Skeletal muscle tissue (tissue), 4 donors: ENCODE measurements around the gene FCRLA. TPM values are rescaled to one million over a fixed set of nuclear protein-coding genes. Genes with fewer than 3 reads are reported as not detected.

Experiments used
- H3K27ac ChIP-seq: one replicate; pipeline ENCODE4 v1.7.0; 2013; ENCODE audit warnings: mild to moderate bottlenecking, low read depth, low read length, inconsistent platforms
- H3K27me3 ChIP-seq, 3 donors: one replicate each; pipeline ENCODE4 v1.7.0; 2013; ENCODE audit warnings: low read length in 3 of 3; ENCODE audit not compliant: control insufficient read depth in 3 of 3, insufficient read depth in 3 of 3
- H3K36me3 ChIP-seq, 3 donors: one replicate each; pipeline ENCODE4 v1.7.0; 2013; ENCODE audit warnings: low read length in 3 of 3; ENCODE audit not compliant: control insufficient read depth in 3 of 3, insufficient read depth in 3 of 3
- H3K4me1 ChIP-seq, 3 donors: one replicate each; pipeline ENCODE4 v1.7.0; 2013; ENCODE audit warnings: low read length in 3 of 3, mild to moderate bottlenecking in 3 of 3; ENCODE audit not compliant: control insufficient read depth in 3 of 3, insufficient read depth in 3 of 3
- H3K4me3 ChIP-seq, 3 donors: one replicate each; pipeline ENCODE4 v1.7.0; 2013; ENCODE audit warnings: low read length in 3 of 3
- H3K9ac ChIP-seq, 3 donors: one replicate each; pipeline ENCODE4 v1.7.0; 2013; ENCODE audit warnings: low read length in 3 of 3, mild to moderate bottlenecking in 3 of 3, moderate library complexity in 2 of 3, low read depth in 1 of 3
- H3K9me3 ChIP-seq, 3 donors: one replicate each; pipeline ENCODE4 v1.7.0; 2013; ENCODE audit warnings: low read length in 3 of 3; ENCODE audit not compliant: control insufficient read depth in 3 of 3
- total RNA-seq: library from RNA; depleted of rRNA; stranded (reverse); fragments of >200 nt; gene quantifications from one replicate; pipeline ENCODE4 v1.2.3, GENCODE V29; 2014
- donor health status: Osteomylitis.

Gene FCRLA
- total RNA-seq, 1 donor from 2014 or later, result 1.0 TPM

DNA sequence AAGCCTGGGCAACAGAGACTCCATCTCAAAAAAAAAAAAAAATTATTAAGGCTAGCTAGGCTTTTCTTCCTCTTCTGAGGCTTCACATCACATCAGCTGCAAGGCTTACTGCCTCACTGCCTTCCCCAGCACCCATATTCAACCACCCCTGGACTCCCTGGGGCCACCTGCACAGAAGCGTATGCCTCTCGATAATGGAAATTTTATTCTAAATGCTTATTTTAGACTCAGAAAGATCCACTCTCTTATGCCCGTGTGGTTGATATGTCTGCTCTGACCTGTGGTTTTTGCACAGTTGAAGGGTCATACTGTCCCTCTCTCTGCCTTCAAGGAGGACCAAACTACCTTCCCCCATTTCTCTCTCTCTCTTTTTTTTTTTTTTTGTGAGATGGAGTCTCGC lies 1.5 kb upstream of the FCRLA start:
- no peaks in the 10 kb centered on the region for H3K36me3 ChIP-seq
- H3K9ac ChIP-seq, result no peak overlapping the region
- peaks cover 0 to 18% (median 7%) of the 10 kb centered on the region in 3 donors for H3K4me1 ChIP-seq
- no peak overlapping the region for H3K27ac ChIP-seq
- H3K27me3 ChIP-seq, result no peaks in the 10 kb centered on the region
- no peaks in the 10 kb centered on the region for H3K9me3 ChIP-seq
- H3K4me3 ChIP-seq, result no peak overlapping the region

DNA sequence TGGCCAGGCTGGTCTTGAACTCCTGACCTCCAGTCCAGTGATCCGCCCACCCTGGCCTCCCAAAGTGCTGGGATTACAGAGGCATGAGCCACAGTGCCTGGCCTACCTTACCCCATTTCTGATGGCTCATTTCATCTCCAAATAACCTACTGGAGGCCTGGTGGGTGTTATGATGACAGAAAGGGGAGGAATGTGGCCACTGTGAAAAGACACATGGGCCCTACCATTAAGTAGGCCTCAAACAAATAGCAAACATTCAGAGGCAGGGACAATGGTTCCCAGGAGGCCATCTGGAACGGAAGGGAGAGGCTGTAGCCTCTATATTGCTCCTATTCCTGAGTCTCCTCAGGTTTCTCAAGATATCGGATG lies 932 bp upstream of the FCRLA start:
- Histone ChIP-seq H3K36me3 (no peaks in the 10 kb centered on the region), H3K4me3 (no peak overlapping the region), H3K9me3 (no peaks in the 10 kb centered on the region), H3K27ac (peak overlapping the region; percentile 66), H3K27me3 (no peaks in the 10 kb centered on the region), H3K4me1 (peaks cover 0 to 18% (median 7%) of the 10 kb centered on the region in 3 donors), H3K9ac (no peak overlapping the region)

DNA sequence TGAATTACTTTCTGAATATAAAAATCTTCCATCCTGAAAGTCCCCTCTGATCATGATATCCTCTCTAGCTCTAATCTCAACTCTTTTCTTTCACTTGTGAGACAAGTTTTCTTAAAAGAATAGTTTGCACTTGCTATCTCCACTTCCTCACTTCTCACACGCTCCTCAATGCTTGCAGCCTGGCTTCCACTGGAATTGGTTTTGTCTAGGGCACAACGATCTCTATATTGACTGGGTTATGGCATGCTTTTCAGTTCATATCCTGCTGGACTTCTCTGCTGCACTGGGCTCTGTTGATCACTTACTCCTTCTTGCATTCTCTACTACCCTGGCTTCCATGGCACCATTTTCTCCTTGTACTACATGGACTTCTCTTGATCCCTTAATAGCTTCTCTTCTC lies 474 bp downstream of the FCRLA start:
- Histone ChIP-seq H3K27ac (no peak overlapping the region), H3K9ac (no peak overlapping the region)

GRCh38 chr1:161709373-161709772 lies 2.3 kb downstream of the FCRLA start:
- Histone ChIP-seq H3K9ac (no peak overlapping the region), H3K4me3 (no peak overlapping the region), H3K36me3 (no peaks in the 10 kb centered on the region), H3K9me3 (no peaks in the 10 kb centered on the region), H3K4me1 (peaks cover 0 to 18% (median 7%) of the 10 kb centered on the region in 3 donors), H3K27ac (no peak overlapping the region), H3K27me3 (peaks cover 0 to 3% (median 0%) of the 10 kb centered on the region in 3 donors)

More for the DNA sequence above, 474 bp downstream of the FCRLA start:
- H3K27me3 ChIP-seq, result peaks cover 0 to 3% (median 0%) of the 10 kb centered on the region in 3 donors
- no peaks in the 10 kb centered on the region for H3K36me3 ChIP-seq
- no peaks in the 10 kb centered on the region for H3K9me3 ChIP-seq
- H3K4me3 ChIP-seq, result no peak overlapping the region
- H3K4me1 ChIP-seq, result peaks cover 0 to 18% (median 7%) of the 10 kb centered on the region in 3 donors

- Histone ChIP-seq H3K36me3 (no peaks in the 10 kb centered on the region), H3K27me3 (peaks cover 0 to 3% (median 0%) of the 10 kb centered on the region in 3 donors), H3K27ac (no peak overlapping the region), H3K9ac (no peak overlapping the region), H3K9me3 (no peaks in the 10 kb centered on the region), H3K4me3 (no peak overlapping the region), H3K4me1 (peaks cover 0 to 18% (median 7%) of the 10 kb centered on the region in 3 donors)
These were observed 3.5 kb downstream of the FCRLA start for GRCh38 chr1:161710560-161710959.

DNA sequence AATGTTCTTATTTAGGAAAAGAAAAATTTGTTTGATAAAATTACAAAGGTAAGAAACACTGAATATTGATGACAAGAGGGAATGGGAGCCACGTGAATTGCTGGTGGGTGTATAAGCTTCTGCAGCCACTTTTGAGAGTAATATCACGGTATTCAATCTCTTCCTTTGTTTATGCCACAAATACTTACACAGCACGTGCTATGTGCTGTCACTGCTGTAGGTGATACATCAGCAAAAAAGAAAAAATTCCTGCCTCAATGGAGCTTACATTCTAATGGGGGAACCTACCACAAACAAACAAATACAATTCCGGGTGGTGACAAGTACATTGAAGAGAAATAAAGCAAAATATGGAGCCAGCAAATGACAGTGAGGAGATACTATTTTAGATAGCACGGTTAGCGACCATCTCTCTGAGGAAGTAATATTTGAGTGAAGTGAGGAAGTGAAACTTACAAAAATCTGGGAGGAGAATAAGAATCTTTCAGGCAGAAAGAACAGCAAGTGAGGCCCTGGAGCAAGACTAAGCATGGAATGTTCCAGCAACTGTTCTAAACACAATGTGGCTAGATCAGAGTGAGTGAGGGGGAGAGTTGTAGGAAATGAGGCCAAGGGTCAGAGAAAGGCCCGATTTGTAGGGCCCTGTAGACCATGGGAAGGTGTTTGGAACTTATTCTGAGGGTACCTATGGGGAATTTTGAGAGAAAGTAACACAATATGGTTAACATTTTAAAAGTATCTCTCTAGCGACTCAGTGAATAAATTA lies 11.7 kb downstream of the FCRLA start:
- Histone ChIP-seq H3K9ac (no peak overlapping the region), H3K9me3 (no peaks in the 10 kb centered on the region), H3K4me3 (no peak overlapping the region), H3K27me3 (peaks cover 10 to 16% (median 16%) of the 10 kb centered on the region in 3 donors), H3K36me3 (no peaks in the 10 kb centered on the region), H3K27ac (no peak overlapping the region), H3K4me1 (no peaks in the 10 kb centered on the region)

DNA sequence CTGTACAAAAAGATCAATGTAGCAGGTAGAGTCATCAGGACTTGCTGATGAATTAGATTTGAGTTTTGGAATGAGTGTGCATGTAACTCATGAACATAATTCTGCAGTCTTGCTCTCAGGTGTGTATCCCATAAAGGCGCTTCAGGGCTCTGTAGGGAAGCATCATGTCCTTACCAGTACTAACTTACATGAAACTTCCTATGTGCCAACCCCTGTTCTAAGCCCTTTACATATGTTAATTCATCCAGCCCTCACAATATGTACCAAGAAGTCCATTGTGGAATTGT lies 12.2 kb downstream of the FCRLA start:
- peaks cover 11 to 18% (median 17%) of the 10 kb centered on the region in 3 donors for H3K27me3 ChIP-seq
- no peaks in the 10 kb centered on the region for H3K9me3 ChIP-seq
- no peak overlapping the region for H3K4me3 ChIP-seq
- H3K36me3 ChIP-seq, result no peaks in the 10 kb centered on the region
- H3K9ac ChIP-seq, result no peak overlapping the region
- no peak overlapping the region for H3K27ac ChIP-seq
- no peaks in the 10 kb centered on the region for H3K4me1 ChIP-seq

GRCh38 chr1:161720422-161720821 lies 13.4 kb downstream of the FCRLA start:
- no peak overlapping the region for H3K9ac ChIP-seq
- H3K9me3 ChIP-seq, result no peaks in the 10 kb centered on the region
- H3K27me3 ChIP-seq, result peaks cover 11 to 26% (median 25%) of the 10 kb centered on the region in 3 donors

GRCh38 chr1:161720956-161721737 lies 14.1 kb downstream of the FCRLA start, which contains the start of gene FCRLB:
TSS of gene FCRLB (plus strand) at chr1:161721544. CDS start at chr1:161722673, 1,129 bp downstream.
- Histone ChIP-seq H3K4me1 (peaks cover 7 to 9% (median 7%) of the 10 kb centered on the region in 3 donors), H3K36me3 (no peaks in the 10 kb centered on the region), H3K9me3 (no peaks in the 10 kb centered on the region), H3K27ac (no peak within 1 kb of the TSS), H3K27me3 (peaks cover 11 to 33% (median 32%) of the 10 kb centered on the region in 3 donors), H3K4me3 (no peak within 1 kb of the TSS), H3K9ac (no peak within 1 kb of the TSS)

More at GRCh38 chr1:161720422-161720821, 13.4 kb downstream of the FCRLA start:
- Histone ChIP-seq H3K4me3 (no peak overlapping the region), H3K27ac (no peak overlapping the region), H3K36me3 (no peaks in the 10 kb centered on the region), H3K4me1 (peaks cover 0 to 2% (median under 1%) of the 10 kb centered on the region in 3 donors)
